Bronchial smooth muscle cell (primary cell): ENCODE measurements around the gene RGR. TPM values are rescaled to one million over a fixed set of nuclear protein-coding genes. Genes with fewer than 3 reads are reported as not detected.

Source experiments
- total RNA-seq: library from RNA; depleted of rRNA; stranded (reverse); fragments of >200 nt; gene quantifications from 2 replicates; pipeline ENCODE4 v1.2.1, GENCODE V29; 2014

The RGR gene
- total RNA-seq = not detected in 2 replicates

DNA sequence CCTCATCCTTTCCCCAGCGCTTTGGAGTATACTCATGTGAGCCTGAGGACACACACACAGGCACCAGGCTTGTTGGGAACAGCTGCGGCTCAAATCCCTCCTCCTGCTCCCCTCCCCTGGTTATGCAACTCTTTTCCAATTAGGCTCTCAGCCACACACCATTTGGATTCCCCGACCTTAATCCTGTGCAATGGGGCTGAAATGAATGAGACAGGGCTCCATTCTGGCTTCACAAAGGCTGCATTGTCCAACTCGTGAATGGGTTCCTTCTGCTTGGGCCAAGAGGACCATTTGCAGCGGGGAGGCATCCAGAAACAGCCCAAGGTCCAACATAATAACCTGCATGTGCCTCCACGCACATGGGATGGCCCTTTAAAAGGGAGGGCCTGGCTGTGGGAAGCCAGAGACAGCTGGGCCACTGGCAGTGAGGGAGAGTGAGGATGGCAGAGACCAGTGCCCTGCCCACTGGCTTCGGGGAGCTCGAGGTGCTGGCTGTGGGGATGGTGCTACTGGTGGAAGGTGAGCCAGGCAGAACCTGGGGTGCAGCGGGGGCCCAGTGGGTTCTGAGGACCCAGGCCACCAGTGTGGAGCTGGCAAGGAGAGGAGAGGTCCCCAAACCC, at the start of gene RGR:
Gene RGR (plus strand): TSS at position 403 of the 620 bp plus-strand sequence. CDS start 38 bp downstream, at position 441.

DNA sequence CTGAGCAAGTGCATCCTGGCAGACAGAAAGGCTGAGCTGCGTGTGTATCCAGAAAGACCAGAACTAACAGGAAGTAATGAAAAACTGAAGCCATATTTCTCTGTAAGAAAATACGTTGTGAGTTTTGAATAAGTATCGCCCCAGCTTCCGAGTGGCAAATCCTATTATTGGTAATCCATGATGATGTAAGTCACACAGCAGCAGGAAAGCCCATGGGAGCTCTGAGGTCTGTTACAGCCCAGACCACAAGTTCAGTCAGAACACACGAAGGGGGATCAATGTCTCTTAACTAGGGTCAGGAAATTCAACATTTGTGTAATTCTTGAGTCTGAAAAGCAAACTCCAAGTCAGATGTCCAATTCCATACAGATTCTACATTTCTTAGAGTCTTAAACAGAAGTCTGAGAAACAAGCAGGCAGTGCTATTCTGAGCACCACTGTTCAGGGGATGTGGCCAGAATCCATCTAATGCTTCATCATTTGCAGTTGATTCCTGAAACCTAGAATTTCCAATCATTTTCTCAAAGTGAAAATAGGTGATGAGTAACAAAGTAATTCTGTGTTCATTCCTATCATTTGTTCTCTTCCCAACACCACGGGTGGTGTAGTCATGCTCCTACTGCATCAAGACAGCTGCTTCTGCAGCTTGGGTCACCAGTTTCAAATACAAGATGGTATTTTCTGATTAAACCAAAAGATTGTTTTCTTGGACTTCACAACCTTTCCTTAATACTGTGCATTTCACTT, 19.3 kb upstream of the RGR start, which contains the start of gene LRIT2:
Gene LRIT2 (minus strand): TSS at position 118 of the 747 bp plus-strand sequence. CDS start 24 bp downstream, at position 94.

GRCh38 chr10:84241185-84241790, 3.6 kb upstream of the RGR start, which contains the start of gene LRIT1:
Gene LRIT1, minus strand, starts transcription at chr10:84241546. Its CDS starts 107 bp downstream, at chr10:84241439.

Other genes starting within 250 kb of the RGR start
- gene GHITM, start 105.5 kb upstream of the RGR start, total RNA-seq = 153 and 181 TPM in 2 replicates
- gene GPR15LG, start 71.3 kb upstream of the RGR start, total RNA-seq = not detected in 2 replicates
- gene CDHR1, start 50.5 kb upstream of the RGR start, total RNA-seq = not detected in 2 replicates
- gene LRIT2, start 19.5 kb upstream of the RGR start, total RNA-seq = not detected in 2 replicates
- gene LRIT1, start 3.5 kb upstream of the RGR start, total RNA-seq = not detected in 2 replicates
- 19.4 and 23.1 TPM in 2 replicates for gene CCSER2, start 83.5 kb downstream of the RGR start, total RNA-seq